GM18868 (cell line): ENCODE measurements around the gene YTHDC2.
"Not testable (repeated sequence)": the region's sequence is repeated elsewhere in the genome, so short reads cannot be mapped to it uniquely, and the experiment has no call there.

Experiments
- ATAC-seq: cut with Tn5 transposase; IDR thresholded peaks from one replicate; pipeline ENCODE4 v1.9.1; 2021; ENCODE audit warnings: mild to moderate bottlenecking, moderate library complexity; ENCODE audit not compliant: unreplicated experiment

YTHDC2 gene

DNA sequence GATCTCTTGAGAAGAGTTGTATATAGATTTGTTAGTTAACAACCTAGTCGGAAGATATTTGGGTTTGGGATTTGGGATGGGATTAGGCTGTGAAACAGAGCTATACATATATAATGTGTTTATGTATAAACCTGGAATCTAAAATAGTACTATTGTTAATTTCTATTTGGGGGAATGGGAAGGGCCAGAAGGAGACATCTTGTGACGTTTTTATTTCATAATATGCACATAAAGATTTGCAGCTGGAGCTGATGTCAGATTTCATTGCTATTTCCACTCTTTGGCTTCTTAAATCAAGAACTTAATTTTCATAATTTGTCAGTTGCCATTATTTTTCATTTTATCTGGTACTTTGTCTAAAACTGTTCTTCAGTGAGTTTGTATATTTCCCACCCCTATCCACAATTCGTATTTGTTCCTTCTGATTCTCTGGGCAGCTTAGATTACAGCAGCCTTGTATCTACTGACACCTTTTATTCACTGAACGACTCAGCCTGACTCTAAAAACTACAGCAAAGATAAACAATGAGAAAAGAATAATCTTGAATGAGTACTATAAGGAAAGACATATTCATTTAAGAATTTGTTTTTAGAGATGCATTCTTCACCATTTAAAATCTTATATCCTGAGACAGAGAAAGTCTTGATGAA, 86.9 kb downstream of the YTHDC2 start:
- ATAC-seq: no peak

DNA sequence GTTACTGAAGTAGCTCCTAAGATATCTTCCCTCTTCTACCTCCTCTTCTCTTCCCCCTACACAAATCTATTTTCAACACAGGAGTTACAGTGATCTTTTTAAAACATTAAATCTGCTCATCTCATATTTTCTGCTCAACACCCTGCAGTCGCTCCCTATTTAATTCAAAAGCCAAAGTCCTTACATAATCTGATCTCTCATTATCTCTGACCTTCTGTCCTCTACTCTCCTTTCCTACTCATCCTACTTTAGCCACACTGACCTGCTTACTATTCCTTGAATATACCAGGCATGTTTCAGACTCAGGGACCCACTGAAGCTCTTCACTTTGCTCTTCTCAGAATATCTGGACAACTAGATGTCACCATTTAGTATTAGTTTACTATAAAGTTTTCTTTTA, 87.9 kb downstream of the YTHDC2 start:
- no peak for ATAC-seq

GRCh38 chr5:113603246-113603645, 89.8 kb downstream of the YTHDC2 start:
- not testable (repeated sequence) for ATAC-seq

DNA sequence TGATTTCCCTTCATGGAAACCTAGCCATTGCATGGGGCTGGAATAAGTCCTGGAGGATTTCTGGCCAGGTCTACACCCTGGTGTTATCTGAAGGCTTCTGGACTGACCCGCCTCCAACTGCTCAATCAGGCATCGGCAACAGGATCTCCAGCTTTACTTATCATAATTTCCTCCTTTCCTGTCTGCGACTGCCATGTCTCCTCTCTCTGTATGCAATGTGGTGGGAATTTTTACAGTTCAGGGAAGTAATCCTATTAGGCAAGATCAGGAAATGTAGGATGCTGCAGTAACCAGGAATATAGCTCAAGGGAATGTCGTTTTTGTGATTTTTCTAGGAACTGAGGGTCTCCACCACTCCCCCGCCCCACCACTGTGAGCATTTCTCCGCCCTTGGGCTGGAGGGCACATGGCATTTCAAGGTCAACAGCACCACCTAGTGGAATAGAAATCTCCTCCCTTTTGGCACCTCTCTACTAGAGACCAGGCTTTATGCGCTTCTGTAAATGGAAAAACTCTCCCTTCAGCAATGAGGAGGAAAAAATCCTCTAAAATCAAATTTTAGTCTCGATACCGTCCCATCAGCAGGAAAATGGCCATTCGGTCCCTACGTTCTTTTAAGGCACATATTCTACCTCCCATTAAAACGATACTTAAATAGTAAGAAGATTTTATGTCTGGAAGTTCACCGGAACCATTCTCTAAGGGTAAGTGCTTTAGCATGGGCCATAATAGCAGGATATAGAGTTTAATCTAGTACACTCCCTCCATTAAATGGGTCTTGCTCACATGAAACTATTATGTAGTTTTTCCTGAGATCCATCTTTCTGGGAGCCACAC, 93.0 kb downstream of the YTHDC2 start:
- ATAC-seq: peak; percentile 90

- ATAC-seq: no peak
These were observed 93.9 kb downstream of the YTHDC2 start for GRCh38 chr5:113607361-113607760.

DNA sequence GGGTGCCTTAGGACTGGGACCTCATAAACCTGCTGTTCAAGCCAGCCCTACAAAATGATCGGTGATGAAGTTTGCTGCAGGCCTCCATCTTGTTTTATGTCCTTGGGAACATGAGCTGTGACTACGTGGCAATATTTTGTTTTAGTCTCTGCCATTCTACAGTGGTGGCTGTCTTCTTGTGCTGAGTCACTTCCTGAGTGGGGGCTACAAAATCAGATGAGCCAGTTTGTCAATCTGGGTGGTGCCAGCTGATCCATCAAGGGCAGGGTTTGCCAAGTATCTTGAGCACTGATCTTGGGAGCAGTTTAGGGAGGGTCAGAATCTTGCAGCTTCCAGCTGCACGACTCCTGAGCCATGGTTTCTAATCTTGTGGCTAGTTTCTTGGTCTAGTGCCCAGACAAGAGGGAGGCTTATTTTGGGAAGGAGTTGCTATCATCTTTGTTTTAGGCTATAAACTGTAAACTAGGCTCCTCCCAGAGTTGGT, 94.7 kb downstream of the YTHDC2 start:
- no peak for ATAC-seq

DNA sequence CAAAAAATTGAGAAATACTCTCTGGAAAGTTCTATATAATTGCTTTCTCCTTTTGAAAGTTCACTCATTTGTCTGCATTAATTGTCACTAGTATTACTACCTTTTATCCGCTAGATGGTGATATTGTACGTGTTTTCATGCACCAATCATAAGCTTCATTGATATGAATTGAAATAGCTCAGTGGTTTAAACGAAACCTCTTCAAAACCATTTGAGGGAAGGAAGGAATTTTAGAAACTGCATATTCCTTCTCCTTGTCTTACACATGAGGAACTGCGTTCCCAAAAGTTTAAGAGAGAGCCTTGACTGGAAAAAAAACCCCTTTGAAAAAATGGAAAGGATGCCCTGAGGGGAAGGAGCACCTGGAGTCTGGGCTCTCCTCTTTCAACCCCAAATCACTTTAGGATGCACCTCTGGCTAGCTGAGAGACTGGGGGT, 98.6 kb downstream of the YTHDC2 start:
- peak; percentile 90 for ATAC-seq

DNA sequence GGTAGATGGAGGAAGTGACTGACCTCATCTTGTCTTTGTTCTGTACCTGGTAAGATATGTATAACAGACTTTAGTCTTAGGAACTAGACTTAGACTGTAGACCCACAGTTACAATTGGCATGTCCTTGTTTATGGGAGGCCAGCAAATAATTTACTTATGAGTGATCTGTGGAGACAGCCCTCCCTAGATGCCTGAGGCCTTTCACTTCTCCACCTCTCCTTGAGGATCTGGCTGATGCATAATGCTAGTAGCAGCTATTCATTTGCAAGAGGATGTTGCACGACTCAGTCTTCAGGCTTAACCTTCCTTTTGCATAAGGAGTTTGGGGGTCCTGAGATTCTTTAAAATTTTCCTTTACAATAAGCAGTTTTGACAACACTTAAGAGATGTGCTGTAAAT, 100.7 kb downstream of the YTHDC2 start:
- no peak for ATAC-seq

- no peak for ATAC-seq
These were observed 102.2 kb downstream of the YTHDC2 start for GRCh38 chr5:113615708-113616107.

GRCh38 chr5:113617191-113617796, 103.8 kb downstream of the YTHDC2 start:
- ATAC-seq: no peak

DNA sequence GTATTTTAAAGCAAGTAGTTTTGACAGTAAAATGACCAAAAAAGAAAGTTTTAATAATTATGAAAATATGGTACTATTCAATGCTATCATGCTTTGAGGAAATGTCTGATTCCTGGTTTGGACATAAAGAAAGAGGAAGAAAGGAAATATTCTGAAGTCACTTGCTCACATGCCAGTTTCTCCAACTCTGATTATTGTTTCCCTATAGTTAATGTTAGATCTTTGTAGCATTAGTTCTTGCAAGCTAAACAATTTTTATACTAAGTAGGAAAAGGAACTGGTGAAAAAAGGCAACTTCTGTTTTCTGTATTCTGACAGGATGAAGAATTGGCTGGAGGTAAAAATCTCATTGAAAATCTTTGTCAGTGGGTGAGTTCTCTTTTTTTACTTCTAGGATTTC, 119.5 kb downstream of the YTHDC2 start:
- ATAC-seq: no peak

- ATAC-seq: no peak
These were observed 121.5 kb downstream of the YTHDC2 start for GRCh38 chr5:113634957-113635356.

DNA sequence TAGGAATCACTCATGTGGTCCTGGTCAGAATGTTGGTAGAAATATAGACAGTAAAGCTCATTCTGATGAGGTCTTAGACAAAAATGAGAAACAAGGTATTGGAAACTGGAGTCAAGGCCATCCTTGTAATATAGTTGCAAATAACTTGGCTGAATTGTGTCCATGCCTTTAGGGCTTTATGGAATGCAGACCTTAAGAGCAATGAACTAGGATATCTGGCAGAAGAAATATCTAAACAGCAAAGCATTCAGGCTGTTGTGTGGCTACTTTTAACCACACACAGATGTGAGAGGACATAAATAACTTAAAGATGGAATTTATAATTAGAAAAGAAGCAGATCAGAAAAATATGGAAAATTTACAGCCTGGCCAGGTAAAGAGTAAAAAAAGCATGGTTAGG, 128.2 kb downstream of the YTHDC2 start:
- ATAC-seq: no peak
